Adipocyte (in vitro differentiated cells): Measurements from ENCODE around the gene TSPAN2.
A peak's percentile ranks its signal among the peaks of the same experiment; 100 is the strongest.

Experiments used
- DNase-seq: peaks from one replicate; pipeline ENCODE4 v3.0.0-alpha.2; 2015; ENCODE audit warnings: low read depth
- H3K27me3 ChIP-seq: replicated peaks from 2 replicates; pipeline ENCODE4 v1.7.0; 2013; ENCODE audit warnings: mild to moderate bottlenecking, low read length, moderate library complexity; ENCODE audit not compliant: control insufficient read depth, insufficient read depth
- H3K36me3 ChIP-seq: 2 replicates; pipeline ENCODE4 v1.7.0; 2013; ENCODE audit warnings: low read length, mild to moderate bottlenecking, moderate library complexity; ENCODE audit not compliant: control insufficient read depth, insufficient read depth, severe bottlenecking
- H3K4me1 ChIP-seq: 2 replicates; pipeline ENCODE4 v1.7.0; 2013; ENCODE audit warnings: mild to moderate bottlenecking, low read length, moderate library complexity; ENCODE audit not compliant: control insufficient read depth, insufficient read depth
- H3K4me3 ChIP-seq: 2 replicates; pipeline ENCODE4 v1.7.0; 2013; ENCODE audit warnings: mild to moderate bottlenecking, low read length, moderate library complexity
- H3K9ac ChIP-seq: 2 replicates; pipeline ENCODE4 v1.7.0; 2013; ENCODE audit warnings: mild to moderate bottlenecking, low read length, moderate library complexity
- H3K9me3 ChIP-seq: 2 replicates; pipeline ENCODE4 v1.7.0; 2013; ENCODE audit warnings: mild to moderate bottlenecking, low read length, moderate library complexity; ENCODE audit not compliant: control insufficient read depth

TSPAN2 gene

GRCh38 chr1:115129071-115129640, 39.9 kb upstream of the TSPAN2 start:
- Histone ChIP-seq H3K9me3 (peaks cover 4% of the 10 kb centered on the region), H3K9ac (no peak overlapping the region), H3K27me3 (no peaks in the 10 kb centered on the region), H3K4me1 (peaks cover under 1% of the 10 kb centered on the region), H3K4me3 (no peak overlapping the region), H3K36me3 (no peaks in the 10 kb centered on the region)
- no peak for DNase-seq

DNA sequence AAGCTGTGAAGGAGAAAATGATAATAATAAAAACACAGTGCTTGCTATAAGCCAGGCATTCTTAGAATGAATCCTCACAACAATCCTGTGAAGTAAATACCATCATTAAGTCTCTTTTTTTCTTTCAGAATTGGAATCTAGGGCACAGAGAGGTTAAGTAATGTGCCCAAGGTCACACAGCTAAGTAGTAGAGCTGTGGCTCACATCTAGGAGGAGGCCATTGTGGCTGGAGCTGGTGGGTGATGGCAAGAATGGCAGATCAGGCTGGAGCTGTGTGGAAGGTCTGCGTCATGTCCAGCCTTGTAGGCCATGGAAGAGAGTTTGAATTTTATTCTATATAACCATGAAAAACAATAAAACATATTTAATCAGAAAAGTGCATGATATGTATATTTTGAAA, 38.2 kb upstream of the TSPAN2 start:
- H3K9ac ChIP-seq: no peak overlapping the region
- no peaks in the 10 kb centered on the region for H3K36me3 ChIP-seq
- H3K9me3 ChIP-seq: peaks cover 11% of the 10 kb centered on the region
- DNase-seq: no peak
- no peak overlapping the region for H3K4me3 ChIP-seq
- H3K4me1 ChIP-seq: no peaks in the 10 kb centered on the region
- no peaks in the 10 kb centered on the region for H3K27me3 ChIP-seq

DNA sequence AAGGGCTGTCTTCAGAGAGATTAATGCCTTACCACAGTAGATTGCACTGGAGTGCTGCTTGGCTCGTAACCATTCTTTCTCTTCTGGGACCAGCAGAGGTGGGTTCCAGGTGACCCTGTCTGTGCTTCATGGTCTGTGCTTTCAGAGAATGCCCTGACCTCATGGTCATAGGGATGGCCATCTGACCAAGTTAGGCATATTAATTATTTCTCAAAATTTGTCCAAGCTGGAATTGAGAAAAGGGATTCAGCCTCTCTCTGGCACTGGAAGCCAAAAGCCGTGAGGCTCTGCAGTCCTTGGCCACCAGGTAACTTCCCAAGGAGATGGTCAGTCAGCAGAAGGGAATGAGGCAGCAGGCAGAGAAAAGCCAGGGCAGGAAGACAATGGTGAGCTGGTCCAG, 37.2 kb upstream of the TSPAN2 start:
- no peak overlapping the region for H3K4me3 ChIP-seq
- H3K9ac ChIP-seq: no peak overlapping the region
- peaks cover 19% of the 10 kb centered on the region for H3K9me3 ChIP-seq
- no peaks in the 10 kb centered on the region for H3K27me3 ChIP-seq
- no peaks in the 10 kb centered on the region for H3K36me3 ChIP-seq
- H3K4me1 ChIP-seq: no peaks in the 10 kb centered on the region
- no peak for DNase-seq

GRCh38 chr1:115123116-115123515, 33.8 kb upstream of the TSPAN2 start:
- H3K27me3 ChIP-seq: no peaks in the 10 kb centered on the region
- no peak overlapping the region for H3K9ac ChIP-seq
- peaks cover 26% of the 10 kb centered on the region for H3K9me3 ChIP-seq
- no peaks in the 10 kb centered on the region for H3K4me1 ChIP-seq
- no peak for DNase-seq
- H3K36me3 ChIP-seq: no peaks in the 10 kb centered on the region
- no peak overlapping the region for H3K4me3 ChIP-seq

DNA sequence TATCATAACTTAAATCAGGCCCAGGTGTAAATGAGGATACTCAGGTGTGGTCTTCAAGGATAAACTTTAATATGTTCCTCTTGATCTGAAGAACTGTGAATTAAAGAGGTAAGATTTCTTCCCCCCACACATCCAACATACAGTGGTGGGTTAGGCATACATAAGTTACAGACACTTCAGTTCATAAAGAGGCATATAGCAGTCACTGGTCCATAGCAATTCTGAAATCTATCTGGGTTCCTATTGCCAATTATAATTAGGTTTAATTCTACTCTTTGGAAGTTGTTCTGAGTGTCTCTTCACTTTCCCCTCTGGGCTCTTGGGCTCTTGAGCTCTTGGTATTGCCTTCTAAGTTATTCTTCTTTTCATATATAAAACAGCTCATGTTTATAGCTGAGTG, 32.5 kb upstream of the TSPAN2 start:
- no peak for DNase-seq
- H3K9me3 ChIP-seq: peaks cover 26% of the 10 kb centered on the region

DNA sequence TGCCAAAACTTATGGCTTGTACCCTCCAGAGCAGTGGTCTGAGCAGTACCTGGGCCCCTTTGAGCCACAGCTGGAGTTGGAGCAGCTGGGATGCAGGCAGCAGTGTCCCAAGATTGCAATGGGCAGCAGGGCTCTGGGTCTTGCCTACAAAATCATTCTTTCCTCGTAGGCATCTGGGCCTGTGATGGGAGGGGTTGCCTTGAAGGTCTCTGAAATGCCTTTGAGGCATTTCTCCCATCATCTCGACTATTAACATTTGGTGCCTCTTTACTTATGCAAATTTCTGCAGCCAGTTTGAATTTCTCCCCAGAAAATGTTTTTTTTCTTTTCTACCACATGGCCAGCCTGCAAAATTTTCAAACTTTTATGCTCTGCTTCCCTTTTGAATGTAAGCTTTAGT, 31.0 kb upstream of the TSPAN2 start:
- H3K36me3 ChIP-seq: no peaks in the 10 kb centered on the region
- peaks cover 26% of the 10 kb centered on the region for H3K9me3 ChIP-seq
- H3K27me3 ChIP-seq: no peaks in the 10 kb centered on the region
- H3K9ac ChIP-seq: no peak overlapping the region
- DNase-seq: no peak
- H3K4me3 ChIP-seq: no peak overlapping the region
- peaks cover 6% of the 10 kb centered on the region for H3K4me1 ChIP-seq

More for the DNA sequence above, 32.5 kb upstream of the TSPAN2 start:
- no peaks in the 10 kb centered on the region for H3K36me3 ChIP-seq
- no peaks in the 10 kb centered on the region for H3K4me1 ChIP-seq
- no peaks in the 10 kb centered on the region for H3K27me3 ChIP-seq
- H3K4me3 ChIP-seq: no peak overlapping the region
- H3K9ac ChIP-seq: no peak overlapping the region

GRCh38 chr1:115118611-115119010, 29.3 kb upstream of the TSPAN2 start:
- DNase-seq: no peak

DNA sequence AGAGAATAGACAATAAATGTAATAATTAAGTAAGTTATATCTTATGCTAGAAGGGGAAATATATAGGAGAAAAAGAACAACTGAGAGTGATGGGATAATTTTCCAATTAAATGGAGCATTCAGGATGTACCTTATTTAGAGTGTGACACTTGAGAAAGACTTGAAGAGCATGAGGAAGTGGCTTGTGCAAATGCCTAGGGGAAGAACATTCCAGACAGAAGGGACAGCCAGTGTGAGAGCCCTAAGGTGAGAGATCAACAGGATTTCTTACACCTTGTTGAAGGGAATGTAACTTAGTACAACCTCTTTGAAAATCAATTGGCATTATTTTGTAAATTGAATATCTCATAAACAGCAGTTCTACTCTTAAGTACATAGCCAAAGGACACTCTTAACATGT, 28.8 kb upstream of the TSPAN2 start:
- no peaks in the 10 kb centered on the region for H3K27me3 ChIP-seq
- H3K4me3 ChIP-seq: no peak overlapping the region
- H3K9me3 ChIP-seq: peaks cover 16% of the 10 kb centered on the region
- no peaks in the 10 kb centered on the region for H3K36me3 ChIP-seq
- no peak for DNase-seq
- H3K9ac ChIP-seq: no peak overlapping the region
- H3K4me1 ChIP-seq: peaks cover 28% of the 10 kb centered on the region

More at GRCh38 chr1:115118611-115119010, 29.3 kb upstream of the TSPAN2 start:
- Histone ChIP-seq H3K9me3 (peaks cover 21% of the 10 kb centered on the region), H3K36me3 (no peaks in the 10 kb centered on the region), H3K27me3 (no peaks in the 10 kb centered on the region), H3K9ac (no peak overlapping the region), H3K4me1 (peaks cover 23% of the 10 kb centered on the region), H3K4me3 (no peak overlapping the region)

DNA sequence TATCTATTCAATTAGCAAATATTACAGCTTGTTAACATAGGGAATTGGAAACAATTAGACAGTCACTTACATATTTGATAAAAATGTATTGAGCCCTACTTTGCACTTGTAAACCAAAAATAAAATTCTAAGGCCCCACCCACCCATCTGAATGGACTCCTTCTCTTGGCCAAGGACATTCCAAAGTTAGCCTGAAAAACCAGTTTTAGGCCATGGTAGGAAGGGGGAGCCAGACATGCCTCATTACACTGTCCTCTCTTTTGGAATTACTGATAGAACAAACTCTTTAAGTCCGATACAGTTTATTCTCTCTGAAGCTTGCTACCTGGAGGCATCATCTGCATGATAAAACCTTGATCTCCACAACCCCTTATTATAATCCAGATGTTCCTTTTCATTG, 28.0 kb upstream of the TSPAN2 start:
- H3K9me3 ChIP-seq: peaks cover 15% of the 10 kb centered on the region

DNA sequence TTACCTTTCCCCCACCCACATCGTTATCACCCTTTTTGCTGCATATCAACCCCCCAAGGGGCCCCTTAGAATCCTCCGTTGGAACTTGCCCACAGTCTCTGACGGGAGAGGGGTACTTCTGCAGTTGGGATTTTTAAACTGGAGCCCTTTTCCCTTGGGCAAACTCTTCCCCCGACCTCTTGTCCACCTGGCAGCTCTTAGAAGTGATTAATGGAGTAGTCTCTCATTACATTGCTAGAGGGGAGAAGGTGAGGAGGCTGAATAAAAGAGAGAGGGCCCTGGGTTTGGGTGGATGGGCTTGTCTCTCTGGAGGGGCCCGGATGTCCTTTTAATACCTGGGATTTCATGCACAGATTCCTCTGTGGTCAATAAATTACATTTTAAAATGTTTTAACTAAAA, 27.2 kb upstream of the TSPAN2 start:
- no peak for DNase-seq
- Histone ChIP-seq H3K4me1 (peaks cover 30% of the 10 kb centered on the region), H3K27me3 (no peaks in the 10 kb centered on the region), H3K36me3 (no peaks in the 10 kb centered on the region), H3K9me3 (peaks cover 7% of the 10 kb centered on the region), H3K4me3 (no peak overlapping the region), H3K9ac (no peak overlapping the region)

More for the DNA sequence above, 28.0 kb upstream of the TSPAN2 start:
- no peaks in the 10 kb centered on the region for H3K36me3 ChIP-seq
- no peak overlapping the region for H3K4me3 ChIP-seq
- H3K4me1 ChIP-seq: peaks cover 30% of the 10 kb centered on the region
- no peak overlapping the region for H3K9ac ChIP-seq
- no peak for DNase-seq
- no peaks in the 10 kb centered on the region for H3K27me3 ChIP-seq

DNA sequence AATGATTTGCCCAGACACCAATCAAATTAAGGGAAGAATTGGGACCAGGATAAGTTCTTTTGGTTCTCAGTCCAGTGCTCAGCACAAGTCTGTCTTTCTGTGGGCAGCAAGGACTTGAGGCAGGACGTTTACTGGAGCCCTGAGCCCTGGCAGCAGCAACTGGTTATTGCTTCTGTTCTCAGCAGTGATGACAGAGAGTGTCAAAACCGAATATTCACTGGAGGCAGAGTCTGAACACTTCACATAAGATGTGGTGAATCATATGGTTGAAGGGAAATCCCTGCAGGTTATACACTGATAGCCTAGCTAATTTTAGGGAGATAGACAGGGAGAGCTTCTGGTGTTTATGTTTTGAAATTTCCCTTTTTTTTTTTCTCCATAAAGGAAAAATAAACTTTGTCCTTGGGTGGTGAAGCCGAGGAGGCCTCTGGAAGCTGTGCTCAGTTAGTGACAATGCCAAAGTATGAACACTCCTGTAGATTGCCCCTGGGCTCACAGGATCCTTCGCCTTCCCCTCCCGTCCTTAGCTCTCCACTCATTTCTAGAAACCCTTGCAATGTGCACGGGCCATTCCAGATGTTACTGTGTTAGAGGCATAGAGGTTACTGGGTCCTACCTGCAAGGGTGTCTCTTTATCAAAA, 26.3 kb upstream of the TSPAN2 start:
- H3K36me3 ChIP-seq: no peaks in the 10 kb centered on the region
- H3K4me3 ChIP-seq: no peak overlapping the region
- no peaks in the 10 kb centered on the region for H3K27me3 ChIP-seq
- peaks cover 30% of the 10 kb centered on the region for H3K4me1 ChIP-seq
- DNase-seq: no peak
- peak overlapping the region; percentile 24 for H3K9ac ChIP-seq
- H3K9me3 ChIP-seq: peaks cover 4% of the 10 kb centered on the region

GRCh38 chr1:115114308-115114707, 25.0 kb upstream of the TSPAN2 start:
- Histone ChIP-seq H3K36me3 (no peaks in the 10 kb centered on the region), H3K9ac (peak overlapping the region; percentile 5), H3K27me3 (no peaks in the 10 kb centered on the region), H3K4me1 (peaks cover 30% of the 10 kb centered on the region), H3K9me3 (no peaks in the 10 kb centered on the region), H3K4me3 (peak overlapping the region; percentile 10)
- DNase-seq: peak; percentile 17
